Measurements from ENCODE around the gene HSPA12A.

Gene HSPA12A

GRCh38 chr10:116784651-116785050 is 42.3 kb upstream of the HSPA12A start:
- Histone ChIP-seq H3K4me1 (ENCODE audit: insufficient read depth, insufficient read length) (no peaks in the 10 kb centered on the region), H3K36me3 (ENCODE audit: insufficient read depth, insufficient read length, low read length) (no peaks in the 10 kb centered on the region), H3K9ac (ENCODE audit: insufficient read length, low read depth) (no peak overlapping the region), H3K9me3 (ENCODE audit: insufficient read depth, low read length) (no peaks in the 10 kb centered on the region), H3K4me3 (ENCODE audit: insufficient read length, low read depth) (no peak overlapping the region), H3K27me3 (ENCODE audit: insufficient read depth, insufficient read length) (peaks cover 9% of the 10 kb centered on the region)
- DNase-seq (ENCODE audit: low read depth, low spot score), result no peak
- TF ChIP-seq SUZ12 (IDR thresholded peaks at IDR 0.05; ENCODE audit: extremely low read depth, insufficient read depth, insufficient read length), result no peak
- TF ChIP-seq ZNF274 (IDR thresholded peaks at IDR 0.05; ENCODE audit: low read depth, low read length), result no peak
- no peak for TF ChIP-seq YY1 (IDR thresholded peaks at IDR 0.05; ENCODE audit: insufficient read depth, insufficient read length)

GRCh38 chr10:116784035-116784434 is 41.7 kb upstream of the HSPA12A start:
- Histone ChIP-seq H3K27me3 (ENCODE audit: insufficient read depth, insufficient read length) (peaks cover 9% of the 10 kb centered on the region), H3K4me1 (ENCODE audit: insufficient read depth, insufficient read length) (no peaks in the 10 kb centered on the region), H3K9ac (ENCODE audit: insufficient read length, low read depth) (no peak overlapping the region), H3K36me3 (ENCODE audit: insufficient read depth, insufficient read length, low read length) (no peaks in the 10 kb centered on the region), H3K4me3 (ENCODE audit: insufficient read length, low read depth) (no peak overlapping the region), H3K9me3 (ENCODE audit: insufficient read depth, low read length) (no peaks in the 10 kb centered on the region)
- no peak for TF ChIP-seq SUZ12 (IDR thresholded peaks at IDR 0.05; ENCODE audit: extremely low read depth, insufficient read depth, insufficient read length)
- TF ChIP-seq ZNF274 (IDR thresholded peaks at IDR 0.05; ENCODE audit: low read depth, low read length), result no peak
- TF ChIP-seq YY1 (IDR thresholded peaks at IDR 0.05; ENCODE audit: insufficient read depth, insufficient read length), result no peak
- DNase-seq (ENCODE audit: low read depth, low spot score), result no peak

GRCh38 chr10:116783011-116783655 is 40.8 kb upstream of the HSPA12A start:
- Histone ChIP-seq H3K4me1 (ENCODE audit: insufficient read depth, insufficient read length) (no peaks in the 10 kb centered on the region), H3K27me3 (ENCODE audit: insufficient read depth, insufficient read length) (peaks cover 9% of the 10 kb centered on the region), H3K9ac (ENCODE audit: insufficient read length, low read depth) (no peak overlapping the region), H3K9me3 (ENCODE audit: insufficient read depth, low read length) (no peaks in the 10 kb centered on the region), H3K36me3 (ENCODE audit: insufficient read depth, insufficient read length, low read length) (no peaks in the 10 kb centered on the region), H3K4me3 (ENCODE audit: insufficient read length, low read depth) (no peak overlapping the region)
- DNase-seq (ENCODE audit: low read depth, low spot score), result no peak
- no peak for TF ChIP-seq ZNF274 (IDR thresholded peaks at IDR 0.05; ENCODE audit: low read depth, low read length)
- no peak for TF ChIP-seq YY1 (IDR thresholded peaks at IDR 0.05; ENCODE audit: insufficient read depth, insufficient read length)
- TF ChIP-seq SUZ12 (IDR thresholded peaks at IDR 0.05; ENCODE audit: extremely low read depth, insufficient read depth, insufficient read length), result no peak

GRCh38 chr10:116781370-116781884 is 39.1 kb upstream of the HSPA12A start:
- Histone ChIP-seq H3K27me3 (ENCODE audit: insufficient read depth, insufficient read length) (no peaks in the 10 kb centered on the region), H3K9ac (ENCODE audit: insufficient read length, low read depth) (no peak overlapping the region), H3K4me1 (ENCODE audit: insufficient read depth, insufficient read length) (no peaks in the 10 kb centered on the region), H3K36me3 (ENCODE audit: insufficient read depth, insufficient read length, low read length) (no peaks in the 10 kb centered on the region), H3K4me3 (ENCODE audit: insufficient read length, low read depth) (no peak overlapping the region), H3K9me3 (ENCODE audit: insufficient read depth, low read length) (no peaks in the 10 kb centered on the region)
- TF ChIP-seq YY1 (IDR thresholded peaks at IDR 0.05; ENCODE audit: insufficient read depth, insufficient read length) (no peak), SUZ12 (IDR thresholded peaks at IDR 0.05; ENCODE audit: extremely low read depth, insufficient read depth, insufficient read length) (no peak), ZNF274 (IDR thresholded peaks at IDR 0.05; ENCODE audit: low read depth, low read length) (no peak)
- no peak for DNase-seq (ENCODE audit: low read depth, low spot score)

GRCh38 chr10:116780691-116781205 is 38.4 kb upstream of the HSPA12A start:
- no peak for DNase-seq (ENCODE audit: low read depth, low spot score)
- TF ChIP-seq ZNF274 (IDR thresholded peaks at IDR 0.05; ENCODE audit: low read depth, low read length) (no peak), SUZ12 (IDR thresholded peaks at IDR 0.05; ENCODE audit: extremely low read depth, insufficient read depth, insufficient read length) (no peak), YY1 (IDR thresholded peaks at IDR 0.05; ENCODE audit: insufficient read depth, insufficient read length) (no peak)
- Histone ChIP-seq H3K9ac (ENCODE audit: insufficient read length, low read depth) (no peak overlapping the region), H3K4me3 (ENCODE audit: insufficient read length, low read depth) (no peak overlapping the region), H3K9me3 (ENCODE audit: insufficient read depth, low read length) (no peaks in the 10 kb centered on the region), H3K4me1 (ENCODE audit: insufficient read depth, insufficient read length) (no peaks in the 10 kb centered on the region), H3K27me3 (ENCODE audit: insufficient read depth, insufficient read length) (no peaks in the 10 kb centered on the region), H3K36me3 (ENCODE audit: insufficient read depth, insufficient read length, low read length) (no peaks in the 10 kb centered on the region)

- TF ChIP-seq YY1 (IDR thresholded peaks at IDR 0.05; ENCODE audit: insufficient read depth, insufficient read length), result no peak
- no peak for TF ChIP-seq SUZ12 (IDR thresholded peaks at IDR 0.05; ENCODE audit: extremely low read depth, insufficient read depth, insufficient read length)
- TF ChIP-seq ZNF274 (IDR thresholded peaks at IDR 0.05; ENCODE audit: low read depth, low read length), result no peak
- no peak for DNase-seq (ENCODE audit: low read depth, low spot score)
- H3K36me3 ChIP-seq (ENCODE audit: insufficient read depth, insufficient read length, low read length), result no peaks in the 10 kb centered on the region
- no peaks in the 10 kb centered on the region for H3K4me1 ChIP-seq (ENCODE audit: insufficient read depth, insufficient read length)
- H3K4me3 ChIP-seq (ENCODE audit: insufficient read length, low read depth), result no peak overlapping the region
- no peaks in the 10 kb centered on the region for H3K27me3 ChIP-seq (ENCODE audit: insufficient read depth, insufficient read length)
- no peaks in the 10 kb centered on the region for H3K9me3 ChIP-seq (ENCODE audit: insufficient read depth, low read length)
- no peak overlapping the region for H3K9ac ChIP-seq (ENCODE audit: insufficient read length, low read depth)
Measured at GRCh38 chr10:116779076-116779687, 36.8 kb upstream of the HSPA12A start.

GRCh38 chr10:116777006-116777405 is 34.6 kb upstream of the HSPA12A start:
- no peaks in the 10 kb centered on the region for H3K36me3 ChIP-seq (ENCODE audit: insufficient read depth, insufficient read length, low read length)
- DNase-seq (ENCODE audit: low read depth, low spot score), result no peak
- peaks cover 3% of the 10 kb centered on the region for H3K4me1 ChIP-seq (ENCODE audit: insufficient read depth, insufficient read length)
- no peaks in the 10 kb centered on the region for H3K9me3 ChIP-seq (ENCODE audit: insufficient read depth, low read length)
- no peaks in the 10 kb centered on the region for H3K27me3 ChIP-seq (ENCODE audit: insufficient read depth, insufficient read length)
- no peak overlapping the region for H3K4me3 ChIP-seq (ENCODE audit: insufficient read length, low read depth)
- no peak overlapping the region for H3K9ac ChIP-seq (ENCODE audit: insufficient read length, low read depth)
- no peak for TF ChIP-seq ZNF274 (IDR thresholded peaks at IDR 0.05; ENCODE audit: low read depth, low read length)
- TF ChIP-seq YY1 (IDR thresholded peaks at IDR 0.05; ENCODE audit: insufficient read depth, insufficient read length), result no peak
- TF ChIP-seq SUZ12 (IDR thresholded peaks at IDR 0.05; ENCODE audit: extremely low read depth, insufficient read depth, insufficient read length), result no peak

Measured in NT2/D1 (cell line).